Measurements from ENCODE around the gene FAM171A1.
"Not testable (repeated sequence)": the region's sequence is repeated elsewhere in the genome, so short reads cannot be mapped to it uniquely, and the experiment has no call there.

The FAM171A1 gene

DNA sequence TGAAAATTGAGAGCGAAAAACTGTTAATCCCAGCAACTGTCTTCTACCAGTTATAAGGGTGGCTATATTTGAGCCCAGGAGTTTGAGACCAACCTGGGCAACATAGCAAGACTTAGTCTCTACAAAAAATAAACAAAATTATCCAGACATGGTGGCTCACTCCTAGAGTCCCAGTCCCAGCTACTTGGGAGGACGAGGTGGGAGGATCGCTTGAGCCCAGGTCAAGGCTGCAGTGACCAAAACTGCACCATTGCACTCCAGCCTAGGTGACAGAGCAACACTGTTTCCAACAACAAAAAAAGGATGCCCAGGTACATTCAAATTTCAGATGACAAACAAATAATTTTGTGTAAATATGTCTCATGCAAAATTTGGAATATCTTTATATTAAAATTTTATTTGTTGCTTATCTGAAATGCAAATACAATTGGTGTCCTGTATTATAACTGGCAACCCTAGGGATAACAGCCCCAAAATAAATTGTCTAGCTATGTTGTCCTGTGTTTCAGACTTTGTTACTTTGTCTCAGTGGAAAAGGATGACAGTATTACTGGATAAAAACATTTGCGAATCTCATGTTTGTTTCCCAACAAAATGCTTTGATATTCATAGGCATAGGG is 26.7 kb downstream of the FAM171A1 start:
- no peak for DNase-seq

DNA sequence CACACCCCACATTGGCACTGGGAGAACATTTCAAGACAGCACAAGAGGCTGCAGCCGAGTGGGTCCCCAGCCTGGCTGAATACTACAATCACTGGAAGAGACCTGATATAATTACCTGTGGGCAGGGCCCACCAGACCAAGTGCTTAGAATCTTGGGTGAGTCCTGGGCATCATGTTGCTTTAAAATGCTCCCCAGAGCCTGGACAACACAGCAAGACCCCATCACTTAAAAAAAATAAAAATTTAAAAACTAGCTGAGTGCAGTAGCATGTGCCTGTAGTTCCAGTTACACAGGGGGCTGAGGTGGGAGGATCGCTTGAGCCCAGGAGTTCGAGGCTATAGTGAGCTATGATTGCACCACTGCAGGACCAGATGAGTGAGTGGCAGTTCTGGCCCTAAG is 28.1 kb downstream of the FAM171A1 start:
- no peak for DNase-seq

DNA sequence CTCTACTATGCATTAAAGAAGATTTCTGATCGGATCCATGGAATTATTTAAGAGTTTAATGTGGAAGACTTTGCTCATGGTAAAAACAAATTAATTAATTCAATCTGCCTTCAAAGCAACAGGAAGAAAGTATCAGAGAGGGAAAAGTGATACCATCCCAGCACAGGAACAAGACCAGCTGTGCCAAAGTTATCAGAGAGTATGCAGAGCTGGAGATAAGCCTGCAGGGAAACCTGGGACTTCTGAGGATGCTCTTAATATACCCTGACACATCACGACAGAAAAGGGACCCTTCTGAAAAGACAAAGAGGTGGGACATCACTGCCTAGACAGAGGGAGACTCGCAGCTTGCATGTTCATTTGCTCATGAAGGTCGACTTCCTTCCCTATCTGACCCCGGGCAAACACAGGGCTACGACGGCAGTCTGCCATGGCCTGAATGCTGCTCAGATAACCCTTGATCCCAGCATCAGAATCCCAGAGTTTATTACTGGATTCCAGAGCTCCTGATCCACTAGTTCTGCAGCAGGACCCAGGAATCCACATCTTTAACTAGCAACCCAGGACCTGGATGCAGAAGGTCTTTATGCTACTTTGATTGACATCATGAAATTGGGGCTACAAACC is 29.5 kb downstream of the FAM171A1 start:
- DNase-seq, result no peak

DNA sequence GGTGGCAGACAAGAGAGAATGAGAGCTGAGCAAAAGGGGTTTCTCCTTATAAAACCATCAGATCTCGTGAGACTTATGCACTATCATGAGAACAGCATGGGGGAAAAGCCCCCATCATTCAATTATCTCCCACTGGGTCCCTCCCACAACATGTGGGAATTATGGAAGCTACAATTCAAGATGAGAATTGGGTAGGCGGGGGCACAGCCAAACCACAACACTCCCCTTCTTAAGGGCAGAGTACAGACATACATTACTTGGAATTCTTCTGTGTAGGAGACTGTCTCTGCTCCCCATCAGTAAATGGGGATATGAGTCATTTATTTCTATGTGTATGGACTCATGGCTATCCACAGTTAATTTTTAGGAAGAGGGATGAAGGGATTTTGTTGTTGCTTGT is 31.2 kb downstream of the FAM171A1 start:
- no peak for DNase-seq

DNA sequence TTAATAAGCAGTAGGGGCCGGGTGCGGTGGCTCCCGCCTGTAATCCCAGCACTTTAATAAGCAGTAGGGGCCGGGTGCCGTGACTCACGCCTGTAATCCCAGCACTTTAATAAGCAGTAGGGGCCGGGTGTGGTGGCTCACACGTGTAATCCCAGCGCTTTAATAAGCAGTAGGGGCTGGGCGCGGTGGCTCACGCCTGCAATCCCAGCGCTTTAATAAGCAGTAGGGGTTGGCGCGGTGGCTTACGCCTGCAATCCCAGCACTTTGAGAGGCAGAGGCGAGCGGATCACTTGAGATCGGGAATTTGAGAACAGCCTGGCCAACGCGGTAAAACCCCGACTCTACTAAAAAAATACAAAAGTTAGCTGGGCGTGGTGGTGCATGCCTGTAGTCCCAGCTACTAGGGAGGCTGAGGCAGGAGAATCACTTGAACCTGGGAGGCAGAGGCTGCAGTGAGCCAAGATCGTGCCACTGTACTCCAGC is 33.6 kb downstream of the FAM171A1 start:
- not testable (repeated sequence) for DNase-seq

DNA sequence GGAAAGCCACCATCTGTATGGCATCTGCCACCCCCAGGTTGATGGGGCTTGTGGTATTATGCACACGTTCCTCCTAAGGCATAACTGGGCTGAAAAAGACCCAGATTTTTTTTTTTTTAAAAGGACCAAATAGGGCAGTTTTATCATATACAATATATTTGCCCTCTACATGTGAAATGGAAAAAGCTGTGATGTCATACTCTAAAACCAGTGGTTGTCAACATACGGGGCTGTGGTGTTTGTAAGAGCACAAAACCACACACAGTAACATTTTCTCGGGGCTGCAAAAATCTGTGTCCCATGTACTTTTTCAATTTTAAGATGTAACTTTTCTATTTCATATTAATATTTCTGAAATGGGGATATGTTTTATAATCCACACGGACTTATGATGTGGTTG is 34.9 kb downstream of the FAM171A1 start:
- no peak for DNase-seq

DNA sequence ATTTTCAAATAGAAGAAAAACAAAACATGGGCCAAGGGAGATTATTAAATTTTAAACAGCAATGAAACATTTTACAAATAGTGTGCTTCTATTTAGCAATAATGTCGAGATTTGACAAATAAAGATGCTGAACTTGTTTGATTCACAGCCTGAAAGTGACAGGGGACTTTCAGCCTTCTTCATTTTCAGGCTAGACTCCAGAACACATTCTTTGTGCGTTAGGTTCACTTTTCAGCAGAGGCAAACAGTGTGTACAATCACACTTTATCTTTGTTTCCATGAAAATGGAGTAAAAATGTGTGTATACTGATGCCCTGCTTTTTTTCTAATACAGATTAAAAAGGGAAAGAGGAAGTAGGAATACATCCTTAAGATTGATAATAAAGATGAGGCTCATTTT is 35.6 kb downstream of the FAM171A1 start:
- DNase-seq, result no peak

DNA sequence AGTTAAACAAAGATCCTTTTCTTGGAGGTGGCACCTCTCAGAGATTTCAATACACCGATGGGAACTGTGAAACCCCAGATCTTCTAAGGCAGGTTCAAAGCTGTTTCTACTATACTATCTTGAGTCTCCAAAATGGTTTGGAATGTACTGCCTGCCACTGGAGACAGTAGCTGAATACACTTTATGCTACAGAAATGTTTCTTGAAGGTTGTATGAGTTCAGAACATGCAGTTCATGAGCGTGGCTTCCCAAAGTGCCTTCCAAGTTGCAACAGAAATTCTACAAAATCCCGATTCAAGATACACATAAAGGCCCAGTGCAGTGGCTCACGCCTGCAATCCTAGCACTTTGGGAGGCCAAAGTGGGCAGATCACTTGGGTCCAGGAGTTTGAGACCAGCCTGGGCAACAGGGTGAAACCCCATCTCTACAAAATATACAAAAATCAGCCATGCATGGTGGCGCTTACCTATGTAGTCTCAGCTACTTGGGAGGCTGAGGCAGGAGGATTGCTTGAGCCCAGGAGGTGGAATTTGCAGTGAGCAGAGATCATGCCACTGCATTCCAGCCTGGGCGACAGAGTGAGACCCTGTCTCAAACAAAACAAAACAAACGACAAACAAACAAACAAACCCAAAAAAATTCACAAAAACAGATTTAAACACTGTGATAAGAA is 36.3 kb downstream of the FAM171A1 start:
- DNase-seq, result no peak

DNA sequence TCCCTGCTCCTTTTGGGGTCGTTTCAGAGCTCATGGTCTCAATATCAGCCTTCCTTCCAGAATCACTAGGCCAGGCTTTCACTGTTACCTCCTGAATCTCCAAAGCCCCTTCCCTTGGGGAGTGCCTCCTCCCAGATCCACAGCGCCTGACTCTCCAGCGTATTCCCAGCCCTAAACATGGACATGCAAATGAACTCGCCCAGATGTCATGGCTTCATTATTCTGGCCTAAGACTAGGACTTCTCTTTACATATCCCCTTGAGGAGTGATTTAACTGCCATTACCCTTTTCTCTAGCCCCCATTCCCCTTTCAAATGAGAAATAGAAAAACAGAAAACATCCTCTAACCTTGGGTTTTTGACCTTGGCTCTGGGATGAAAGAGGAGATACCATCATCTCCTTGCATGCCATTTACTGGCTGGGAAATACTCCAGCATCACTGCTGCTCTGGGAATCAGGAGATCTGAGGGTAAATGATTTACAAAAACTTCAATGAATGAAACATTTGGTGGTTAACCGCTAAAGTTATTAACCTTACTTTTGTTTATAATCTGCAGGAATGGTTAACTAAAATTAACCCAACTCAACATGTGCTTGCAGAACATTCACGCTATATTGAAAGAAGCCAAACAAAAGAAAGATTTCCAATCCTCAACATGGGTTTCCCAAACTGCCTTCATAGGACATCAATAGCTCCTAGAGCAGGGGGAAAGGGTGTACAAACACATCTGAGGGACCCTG is 37.0 kb downstream of the FAM171A1 start:
- DNase-seq, result no peak

DNA sequence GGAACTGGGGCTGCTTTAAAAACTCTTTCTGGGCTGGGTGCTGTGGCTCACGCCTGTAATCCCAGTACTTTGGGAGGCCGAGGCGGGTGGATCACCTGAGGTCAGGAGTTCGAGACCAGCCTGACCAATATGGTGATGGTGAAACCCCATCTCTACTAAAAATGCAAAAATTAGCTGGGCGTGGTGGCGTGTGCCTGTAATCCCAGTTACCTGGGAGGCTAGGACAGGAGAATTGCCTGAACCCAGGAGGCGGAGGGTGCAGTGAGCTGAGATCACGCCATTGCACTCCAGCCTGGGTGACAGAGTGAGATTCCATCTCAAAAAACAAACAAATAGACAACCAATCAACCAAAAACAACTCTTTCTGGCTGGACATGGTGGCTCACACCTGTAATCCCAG is 37.9 kb downstream of the FAM171A1 start:
- not testable (repeated sequence) for DNase-seq

DNA sequence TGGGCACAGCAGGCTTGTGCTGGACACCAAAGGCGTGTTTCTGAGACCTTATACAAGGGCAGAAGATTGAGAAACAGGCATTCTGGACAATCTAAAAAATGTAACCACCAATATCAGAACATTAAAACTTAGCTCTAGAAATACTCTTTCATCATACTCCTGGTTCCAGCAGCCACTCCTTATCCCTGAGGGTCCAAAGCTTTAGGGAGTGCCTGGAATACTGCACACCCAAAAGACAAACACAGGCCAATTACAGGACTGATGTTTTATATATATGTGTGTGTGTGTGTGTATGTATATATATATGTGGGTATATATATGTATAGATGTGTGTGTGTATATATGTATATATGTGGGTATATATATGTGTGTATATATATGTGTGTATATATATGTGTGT is 39.6 kb downstream of the FAM171A1 start:
- DNase-seq, result no peak

DNA sequence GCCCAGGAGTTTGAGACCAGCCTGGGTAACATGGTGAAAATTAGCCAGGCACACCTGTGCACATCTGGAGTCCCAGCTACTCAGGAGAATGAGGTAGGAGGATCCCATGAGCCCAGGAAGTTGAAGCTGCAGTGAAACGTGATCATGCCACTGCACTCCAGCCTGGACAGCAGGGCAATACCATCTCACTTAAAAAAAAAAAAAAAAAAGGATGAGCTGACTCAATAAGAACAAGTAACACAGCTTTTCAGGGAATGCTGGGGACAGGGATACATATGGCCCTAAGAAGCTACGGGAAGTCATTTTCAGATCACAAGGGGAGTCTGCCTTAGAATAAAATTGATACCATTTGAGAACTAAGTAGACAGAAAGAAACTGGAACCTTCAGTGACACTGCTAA is 41.7 kb downstream of the FAM171A1 start:
- DNase-seq, result no peak

DNA sequence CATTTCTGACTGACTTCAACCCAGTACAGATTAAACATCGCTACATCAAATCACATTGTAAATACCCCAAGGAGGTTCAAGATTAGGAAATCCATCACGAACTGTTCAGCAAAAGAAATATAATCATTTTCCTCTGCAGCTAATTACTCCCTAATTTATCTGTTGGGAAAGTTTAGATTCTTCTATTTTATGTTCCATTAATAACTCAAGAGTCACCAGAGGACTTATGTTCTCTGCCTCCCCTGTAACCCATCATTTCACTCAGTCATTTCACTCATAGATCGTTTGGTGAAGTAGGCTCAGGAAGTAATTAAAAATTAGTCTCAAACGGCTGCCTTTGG is 45.2 kb downstream of the FAM171A1 start:
- DNase-seq, result no peak

DNA sequence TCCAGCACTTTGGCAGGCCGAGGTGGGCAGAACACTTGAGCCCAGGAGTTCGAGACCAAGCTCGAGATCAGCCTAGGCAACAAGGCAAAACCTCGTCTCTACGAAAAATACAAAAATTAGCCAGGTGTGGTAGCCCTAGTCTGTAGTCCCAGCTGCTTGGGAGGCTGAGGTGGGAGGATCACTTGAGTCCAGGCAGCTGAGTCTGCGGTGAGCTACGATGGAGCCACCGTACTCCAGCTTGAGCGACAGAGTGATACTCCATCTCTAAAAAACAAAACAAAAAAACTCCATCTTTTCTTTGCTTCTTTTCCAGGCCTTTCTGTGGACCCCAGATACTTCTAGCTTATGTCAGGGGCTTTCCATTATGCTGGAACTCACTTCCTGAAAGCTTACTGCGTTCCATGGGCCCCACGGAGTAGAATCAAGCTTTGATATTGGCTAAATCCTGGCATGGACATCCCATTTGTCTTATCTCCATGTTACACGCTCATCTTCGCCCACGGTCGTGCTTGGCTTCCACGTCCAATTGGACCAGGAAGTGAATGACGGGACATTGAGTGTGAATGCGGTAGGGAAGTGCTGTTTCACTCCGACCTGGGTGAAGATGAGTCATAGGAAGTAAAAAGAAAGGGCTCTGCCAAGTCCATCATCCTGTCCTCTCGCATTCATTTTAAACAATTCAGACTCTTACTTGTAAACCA is 45.7 kb downstream of the FAM171A1 start:
- no peak for DNase-seq

DNA sequence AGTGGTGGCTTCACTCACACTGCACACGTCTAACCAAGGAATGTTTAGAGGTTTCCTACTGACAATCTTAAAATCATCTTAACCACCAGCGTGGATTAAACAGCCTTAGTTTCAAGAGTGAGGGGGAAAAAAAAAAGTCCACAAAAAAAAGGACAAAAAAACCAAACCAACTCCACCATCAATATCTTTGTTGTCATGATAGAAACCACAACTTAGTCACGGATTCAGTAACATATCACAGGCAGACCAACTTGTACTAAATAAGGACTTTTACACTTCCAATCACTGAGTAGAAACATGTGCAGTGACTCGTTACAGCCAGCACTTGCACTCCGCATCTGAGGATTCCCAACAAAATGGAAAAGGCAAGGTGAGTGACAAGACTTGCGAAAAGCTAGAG is 46.5 kb downstream of the FAM171A1 start:
- DNase-seq, result no peak

DNA sequence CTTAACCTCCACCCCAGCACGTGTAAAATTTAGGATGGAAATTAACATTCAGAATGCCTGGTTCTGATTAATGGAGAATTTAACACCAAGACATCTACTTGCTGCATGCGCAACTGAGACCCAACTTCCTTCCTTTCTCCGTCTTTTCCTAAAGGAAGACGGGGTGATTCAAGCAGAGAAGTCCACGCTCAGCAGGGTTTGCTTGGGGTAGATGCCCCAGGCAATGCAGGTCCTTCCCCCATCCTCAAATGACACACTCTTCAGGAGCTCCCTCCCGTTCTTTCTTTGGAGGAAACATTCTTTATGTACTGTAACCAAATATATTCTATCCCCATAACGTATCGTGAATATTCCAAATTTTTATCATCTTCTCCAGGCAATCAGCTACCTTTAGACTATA is 47.0 kb downstream of the FAM171A1 start:
- no peak for DNase-seq

DNA sequence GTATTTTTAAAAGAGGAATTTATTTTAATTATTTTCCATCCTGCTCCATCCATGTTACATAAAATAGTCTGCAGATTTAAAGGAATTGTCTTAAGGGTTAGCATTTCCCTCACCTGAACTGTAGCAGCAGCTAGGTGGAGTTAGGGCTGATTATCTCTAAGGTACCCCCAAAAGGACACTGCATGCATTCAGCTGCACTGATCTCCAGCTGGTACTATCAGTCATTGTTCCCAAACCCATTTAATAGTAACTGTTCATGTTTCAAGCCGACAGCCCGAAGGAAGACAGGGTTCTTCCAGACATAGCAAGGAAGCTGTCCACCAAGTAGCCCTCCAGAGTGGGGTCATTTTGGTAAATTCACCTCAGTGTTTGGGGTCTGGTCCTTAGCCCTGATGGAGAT is 48.7 kb downstream of the FAM171A1 start:
- no peak for DNase-seq

DNA sequence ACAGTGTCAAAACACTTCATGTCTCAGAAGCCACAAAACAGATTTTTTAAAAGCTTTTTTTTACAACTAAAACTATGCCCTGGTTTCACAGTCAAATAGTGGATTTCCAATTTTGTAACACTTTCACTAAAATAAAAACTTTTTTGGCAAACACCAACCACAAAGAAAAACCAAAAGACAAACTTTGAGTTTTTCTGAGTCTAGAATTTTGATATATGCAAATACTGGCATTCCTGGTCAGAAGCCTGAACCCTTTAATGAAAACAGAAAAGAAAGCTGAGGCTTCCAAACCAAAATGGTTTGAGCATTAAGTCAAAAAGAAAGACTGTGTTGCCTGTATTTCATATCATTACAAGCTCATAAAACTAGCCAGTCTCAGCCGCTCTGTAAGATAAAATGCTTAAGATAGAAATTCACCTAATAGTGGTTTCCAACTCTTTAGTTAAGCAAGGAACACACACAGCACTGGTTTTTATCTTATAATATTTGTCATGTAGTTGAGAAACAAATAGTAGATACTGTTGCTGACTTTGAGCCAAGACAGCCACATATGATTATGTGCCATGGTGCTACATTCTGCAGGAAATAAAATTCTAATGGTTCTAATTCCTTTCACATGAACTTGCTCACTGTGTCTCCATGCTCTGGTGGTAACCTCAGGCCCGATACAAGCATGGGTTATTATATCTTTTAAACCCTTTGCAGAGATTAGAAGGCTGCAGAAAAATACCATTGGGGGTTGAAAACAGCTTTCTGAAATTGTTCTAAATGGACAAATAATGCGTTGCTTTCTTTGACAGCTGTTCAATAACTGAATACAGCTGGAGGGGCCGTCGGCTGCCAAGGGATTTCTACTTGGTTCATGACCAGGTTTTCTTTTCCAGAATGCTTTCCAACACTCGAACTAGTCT is 49.4 kb downstream of the FAM171A1 start:
- no peak for DNase-seq

DNA sequence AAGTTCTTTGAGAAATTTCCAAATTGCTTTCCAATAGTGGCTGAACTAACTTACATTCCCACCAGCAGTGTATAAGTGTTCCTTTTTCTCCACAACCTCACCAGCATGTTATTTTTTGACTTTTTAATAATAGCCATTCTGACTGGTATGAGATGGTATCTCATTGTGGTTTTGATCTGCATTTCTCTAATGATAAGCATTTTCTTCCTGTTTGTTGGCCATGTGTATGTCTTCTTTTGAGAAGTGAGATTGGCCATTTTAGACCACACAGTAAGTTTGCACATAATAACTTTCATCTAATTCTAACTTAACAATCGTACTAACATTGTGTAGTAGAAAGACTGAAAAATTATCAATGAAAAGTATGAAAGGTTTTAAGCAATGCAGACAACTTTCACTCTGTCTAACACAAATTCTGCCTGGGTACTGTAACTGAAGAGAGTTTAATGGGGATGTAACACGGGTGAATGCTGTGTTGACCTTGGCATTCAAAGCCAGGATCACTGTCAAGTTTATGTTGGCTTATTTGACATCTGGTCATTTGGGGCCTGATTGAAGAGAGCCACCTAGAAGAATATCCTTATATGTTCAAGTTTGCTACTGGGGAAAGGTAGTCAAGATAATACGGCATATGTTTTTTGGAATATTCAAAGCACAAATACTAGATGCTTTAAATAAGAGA is 50.4 kb downstream of the FAM171A1 start:
- DNase-seq, result no peak

DNA sequence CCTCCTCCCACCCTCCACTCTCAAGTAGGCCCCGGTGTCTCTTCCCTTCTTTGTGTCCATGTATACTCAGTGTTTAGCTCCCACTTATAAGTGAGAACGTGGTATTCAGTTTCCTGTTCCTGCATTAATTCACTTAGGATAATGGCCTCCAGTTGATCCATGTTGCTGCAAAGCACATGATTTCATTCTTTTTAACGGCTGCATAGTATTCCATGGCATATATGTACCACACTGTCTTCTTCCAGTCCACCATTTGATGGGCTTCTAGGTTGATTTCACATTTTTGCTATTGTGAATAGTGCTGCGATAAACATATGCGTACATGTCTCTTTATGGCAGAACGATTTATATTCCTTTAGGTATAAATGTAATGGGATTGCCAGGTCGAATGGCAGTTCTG is 51.0 kb downstream of the FAM171A1 start:
- no peak for DNase-seq

DNA sequence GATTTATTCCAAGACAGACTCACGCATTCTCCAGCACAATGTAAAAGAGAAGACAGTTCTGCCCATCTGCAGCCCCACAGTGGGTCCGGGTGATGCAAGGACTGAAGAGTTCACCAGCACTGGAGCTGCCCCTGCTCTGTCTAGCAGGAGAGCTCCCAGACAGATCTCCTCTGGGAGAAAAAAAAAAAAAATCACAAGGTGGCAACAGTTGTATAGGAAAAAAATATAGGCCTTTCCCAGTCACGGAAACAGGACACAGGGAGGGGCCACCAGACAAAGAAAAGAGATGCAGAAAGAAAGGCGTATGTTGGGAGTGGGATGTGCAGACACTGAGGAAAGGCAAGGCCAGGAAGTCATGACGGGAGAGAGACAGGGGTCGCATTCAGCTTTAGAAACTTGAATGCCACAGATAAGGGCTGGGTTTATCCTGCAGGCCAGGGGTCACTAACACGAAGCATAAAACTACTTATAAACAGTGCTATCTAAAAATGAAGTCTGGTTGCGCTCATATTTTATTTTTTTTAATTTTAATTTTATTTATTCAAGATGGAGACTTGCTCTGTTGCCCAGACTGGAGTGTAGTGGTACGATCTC is 54.1 kb downstream of the FAM171A1 start:
- no peak for DNase-seq

Measured in C1 segment of cervical spinal cord (tissue), 14 donors.